MCF 10A (cell line): Measurements from ENCODE around the gene LRR1. TPM values are rescaled to one million over a fixed set of nuclear protein-coding genes. Genes with fewer than 3 reads are reported as not detected.

Experiments
- BruUV-seq: library from RNA; stranded (reverse); fragments of 400-500 nt; replicated peaks from 2 replicates; lab custom pipeline; 2021; lab: Mats Ljungman, UMichigan
- CTCF ChIA-PET: fragments of 300-600 bp; sonication (Branson Sonifier 250); formaldehyde crosslinking; extraction: SDS; loops from one replicate; lab custom pipeline; 2021; ENCODE audit warnings: antibody characterized with exemption, inconsistent platforms; lab: Yijun Ruan, JAX
- POLR2A ChIA-PET: fragments of 300-600, 350-650 bp; sonication (Branson Sonifier 250); formaldehyde crosslinking; extraction: SDS; loops from one replicate; lab custom pipeline; 2020; ENCODE audit warnings: antibody characterized with exemption, inconsistent platforms; lab: Yijun Ruan, JAX
- DNase-seq: peaks from one replicate; pipeline ENCODE4 v3.0.0-alpha.2; 2018; ENCODE audit not compliant: unreplicated experiment
- H3K27ac Mint-ChIP-seq: one replicate; pipeline ENCODE4 v1.8.0; 2022; ENCODE audit warnings: mild to moderate bottlenecking, low read depth, mixed read lengths; ENCODE audit not compliant: unreplicated experiment
- H3K27me3 Mint-ChIP-seq: one replicate; pipeline ENCODE4 v1.8.0; 2022; ENCODE audit warnings: mixed read lengths; ENCODE audit not compliant: insufficient read depth, unreplicated experiment
- H3K36me3 Mint-ChIP-seq: one replicate; pipeline ENCODE4 v1.8.0; 2022; ENCODE audit warnings: mild to moderate bottlenecking, moderate library complexity, mixed read lengths; ENCODE audit not compliant: insufficient read depth, unreplicated experiment
- H3K4me1 Mint-ChIP-seq: one replicate; pipeline ENCODE4 v1.8.0; 2022; ENCODE audit warnings: mixed read lengths; ENCODE audit not compliant: insufficient read depth, unreplicated experiment
- H3K4me3 Mint-ChIP-seq: one replicate; pipeline ENCODE4 v1.8.0; 2022; ENCODE audit warnings: mild to moderate bottlenecking, moderate library complexity, mixed read lengths; ENCODE audit not compliant: unreplicated experiment
- H3K9me3 Mint-ChIP-seq: one replicate; pipeline ENCODE4 v1.8.0; 2022; ENCODE audit warnings: mixed read lengths; ENCODE audit not compliant: unreplicated experiment
- intact Hi-C: fragments of 100-400 bp; cut with micrococcal nuclease; formaldehyde crosslinking; loops from 2 replicates; pipeline ENCODE4 v1.14.1; 2022
- total RNA-seq: library from RNA; stranded (reverse); gene quantifications from 2 replicates; pipeline ENCODE4 v1.2.3, GENCODE V29; 2022
- TF ChIP-seq, protein P1 (sequence below): fragments of 200-600 bp; IDR thresholded peaks from one replicate; pipeline ENCODE4 v1.8.0; 2022; ENCODE audit warnings: antibody characterized with exemption, mild to moderate bottlenecking; ENCODE audit not compliant: unreplicated experiment

LRR1 gene
- total RNA-seq, 1 experiment from 2014 or later, result 19.8 TPM

DNA sequence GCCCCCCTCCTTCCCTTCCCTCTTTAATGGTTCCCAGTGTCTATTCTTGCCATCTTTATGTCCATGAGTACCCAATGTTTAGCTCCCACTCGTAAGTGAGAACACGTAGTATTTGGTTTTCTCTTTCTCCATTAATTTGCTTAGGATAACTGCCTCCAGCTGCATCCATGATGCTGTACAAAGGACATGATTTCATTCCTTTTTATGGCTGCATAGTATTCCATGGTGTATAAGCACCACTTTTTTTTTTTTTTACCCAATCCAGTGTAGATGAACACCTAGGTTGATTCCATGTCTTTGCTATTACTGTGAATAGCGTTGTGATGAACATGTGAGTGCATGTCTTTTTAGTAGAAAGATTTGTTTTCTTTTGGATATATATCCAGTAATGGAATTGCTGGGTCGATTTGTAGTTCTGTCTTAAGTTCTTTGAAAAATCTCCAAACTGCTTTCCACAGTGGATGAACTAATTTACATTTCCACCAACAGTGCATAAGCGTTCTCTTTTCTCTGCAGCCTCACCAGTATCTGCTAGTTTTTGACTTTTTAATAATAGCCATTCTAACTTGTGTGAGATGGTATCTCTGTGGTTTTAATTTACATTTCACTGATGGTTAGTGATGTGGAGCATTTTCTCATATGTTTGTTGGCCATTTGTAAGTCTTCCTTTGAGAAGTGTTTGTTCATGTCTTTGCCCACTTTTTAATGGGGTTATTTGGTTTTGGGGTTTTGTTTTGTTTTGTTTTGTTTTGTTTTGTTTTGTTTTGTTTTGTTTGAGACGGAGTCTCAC lies 38.6 kb upstream of the LRR1 start:
- no peak overlapping the region for H3K27ac Mint-ChIP-seq
- CTCF ChIA-PET, result no interaction called here
- H3K27me3 Mint-ChIP-seq, result no peaks in the 10 kb centered on the region
- no TSS peak for BruUV-seq
- TF ChIP-seq, protein P1, sequence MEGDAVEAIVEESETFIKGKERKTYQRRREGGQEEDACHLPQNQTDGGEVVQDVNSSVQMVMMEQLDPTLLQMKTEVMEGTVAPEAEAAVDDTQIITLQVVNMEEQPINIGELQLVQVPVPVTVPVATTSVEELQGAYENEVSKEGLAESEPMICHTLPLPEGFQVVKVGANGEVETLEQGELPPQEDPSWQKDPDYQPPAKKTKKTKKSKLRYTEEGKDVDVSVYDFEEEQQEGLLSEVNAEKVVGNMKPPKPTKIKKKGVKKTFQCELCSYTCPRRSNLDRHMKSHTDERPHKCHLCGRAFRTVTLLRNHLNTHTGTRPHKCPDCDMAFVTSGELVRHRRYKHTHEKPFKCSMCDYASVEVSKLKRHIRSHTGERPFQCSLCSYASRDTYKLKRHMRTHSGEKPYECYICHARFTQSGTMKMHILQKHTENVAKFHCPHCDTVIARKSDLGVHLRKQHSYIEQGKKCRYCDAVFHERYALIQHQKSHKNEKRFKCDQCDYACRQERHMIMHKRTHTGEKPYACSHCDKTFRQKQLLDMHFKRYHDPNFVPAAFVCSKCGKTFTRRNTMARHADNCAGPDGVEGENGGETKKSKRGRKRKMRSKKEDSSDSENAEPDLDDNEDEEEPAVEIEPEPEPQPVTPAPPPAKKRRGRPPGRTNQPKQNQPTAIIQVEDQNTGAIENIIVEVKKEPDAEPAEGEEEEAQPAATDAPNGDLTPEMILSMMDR, result no peak
- no peak for DNase-seq
- H3K36me3 Mint-ChIP-seq, result no peaks in the 10 kb centered on the region
- H3K4me1 Mint-ChIP-seq, result no peaks in the 10 kb centered on the region
- POLR2A ChIA-PET, result no interaction called here
- no peak overlapping the region for H3K4me3 Mint-ChIP-seq
- H3K9me3 Mint-ChIP-seq, result peaks cover 8% of the 10 kb centered on the region
- intact Hi-C loops, result loop anchor here (10.0 kb wide), 1 partner anchor 385 kb away; no protein-coding TSS in a partner anchor

DNA sequence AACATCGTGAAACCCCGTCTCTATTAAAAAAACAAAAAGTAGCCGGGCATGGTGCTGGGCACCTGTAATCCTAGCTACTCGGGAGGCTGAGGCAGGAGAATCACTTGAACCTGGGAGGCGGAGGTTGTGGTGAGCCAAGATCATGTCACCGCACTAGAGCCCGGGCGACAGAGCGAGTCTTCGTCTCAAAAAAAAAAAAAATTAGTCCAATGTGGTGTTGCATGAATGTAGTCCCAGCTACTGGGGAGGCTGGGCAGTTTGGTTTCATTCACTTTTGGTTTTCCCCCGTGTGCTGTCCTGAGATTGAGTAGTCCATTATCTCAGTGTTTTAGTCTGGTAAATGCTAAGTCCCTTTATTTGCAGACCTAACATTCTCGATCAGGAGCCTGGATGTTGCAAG lies 32.0 kb upstream of the LRR1 start:
- BruUV-seq, result no TSS peak
- Mint-ChIP-seq H3K27ac (no peak overlapping the region), H3K9me3 (peaks cover 8% of the 10 kb centered on the region), H3K4me3 (no peak overlapping the region), H3K27me3 (no peaks in the 10 kb centered on the region), H3K4me1 (no peaks in the 10 kb centered on the region), H3K36me3 (no peaks in the 10 kb centered on the region)
- TF ChIP-seq, protein P1, result no peak
- ChIA-PET POLR2A (no interaction called here), CTCF (no interaction called here)
- DNase-seq, result no peak
- intact Hi-C loops, result no loop called here

DNA sequence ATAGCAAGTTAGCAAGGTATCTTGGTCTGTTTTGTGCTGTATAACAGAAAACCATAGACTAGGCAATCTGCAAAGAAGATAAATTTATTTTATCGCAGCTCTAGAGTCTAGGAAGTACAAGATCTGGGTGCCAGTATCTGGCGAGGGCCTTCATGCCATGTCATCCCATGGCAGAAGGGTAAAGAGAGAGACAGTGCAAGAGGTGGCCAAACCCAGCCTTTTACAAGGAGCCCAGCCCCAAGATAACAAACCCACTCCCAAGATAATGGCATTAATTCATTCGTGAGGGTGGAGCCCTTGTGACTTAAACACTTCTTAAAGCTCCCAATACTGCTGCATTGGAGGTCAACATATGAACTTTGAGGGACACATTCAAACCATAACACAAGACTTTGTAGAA lies 29.5 kb upstream of the LRR1 start:
- Mint-ChIP-seq H3K4me1 (no peaks in the 10 kb centered on the region), H3K36me3 (peaks cover 5% of the 10 kb centered on the region), H3K27me3 (no peaks in the 10 kb centered on the region), H3K4me3 (no peak overlapping the region), H3K9me3 (peaks cover 8% of the 10 kb centered on the region), H3K27ac (no peak overlapping the region)
- no TSS peak for BruUV-seq
- intact Hi-C loops, result no loop called here
- TF ChIP-seq, protein P1, result no peak
- ChIA-PET POLR2A (no interaction called here), CTCF (no interaction called here)
- DNase-seq, result no peak

GRCh38 chr14:49574038-49574437 lies 24.7 kb upstream of the LRR1 start:
- Mint-ChIP-seq H3K36me3 (peaks cover 43% of the 10 kb centered on the region), H3K4me1 (no peaks in the 10 kb centered on the region), H3K9me3 (peaks cover 8% of the 10 kb centered on the region), H3K27ac (no peak overlapping the region), H3K27me3 (no peaks in the 10 kb centered on the region), H3K4me3 (no peak overlapping the region)
- CTCF ChIA-PET, result no interaction called here
- TF ChIP-seq, protein P1, result no peak
- POLR2A ChIA-PET, result no interaction called here
- intact Hi-C loops, result no loop called here
- DNase-seq, result no peak
- BruUV-seq, result no TSS peak
